ENCODE data around the gene PFDN6. TPM values are rescaled to one million over a fixed set of nuclear protein-coding genes. Genes with fewer than 3 reads are reported as not detected.

PFDN6 gene
- total RNA-seq, 1 experiment from 2014 or later: 85.8 TPM

- Mint-ChIP-seq H3K4me1 (no peaks in the 10 kb centered on the region), H3K4me3 (no peak overlapping the region; a peak in 1 of 5 replicates), H3K36me3 (ENCODE audit: insufficient read depth in 1 of 3, low read depth in 3 of 3) (peaks cover 2 to 12% (median 5%) of the 10 kb centered on the region in 3 experiments; a peak in 5 of 7 replicates), H3K27ac (no peak overlapping the region), H3K27me3 (ENCODE audit: low read depth) (no peaks in the 10 kb centered on the region; the same call in 1 of the 2 replicates), H3K9me3 (no peaks in the 10 kb centered on the region)
- Histone ChIP-seq H3K18ac (ENCODE audit: insufficient read length, low read depth, low read length) (no peak overlapping the region), H3K14ac (ENCODE audit: insufficient read depth, low read length) (no peak overlapping the region), H2AFZ (ENCODE audit: low read length) (no peak overlapping the region), H2BK5ac (ENCODE audit: insufficient read length, low read length) (no peak overlapping the region), H3K23me2 (ENCODE audit: insufficient read length, low read depth, low read length, poor library complexity, severe bottlenecking) (no peaks in the 10 kb centered on the region), H4K5ac (ENCODE audit: insufficient read length, low read depth, low read length) (no peak overlapping the region), H2BK120ac (ENCODE audit: low read depth, low read length, poor library complexity, severe bottlenecking) (no peak overlapping the region), H3K23ac (ENCODE audit: insufficient read length, low read depth, low read length) (no peak overlapping the region), H2BK12ac (ENCODE audit: insufficient read length, low read depth, low read length) (no peak overlapping the region), H4K8ac (replicated peaks; ENCODE audit: insufficient read length, low read depth, low read length) (no peak overlapping the region), H2AK5ac (ENCODE audit: insufficient read length, low read length) (no peak overlapping the region), H3K27ac (ENCODE audit: insufficient read length, low read depth, low read length) (no peak overlapping the region), H2BK20ac (ENCODE audit: low read depth, low read length, poor library complexity, severe bottlenecking) (no peak overlapping the region), H3K4me2 (ENCODE audit: insufficient read depth, insufficient read length, low read length) (no peak overlapping the region), H3K9ac (ENCODE audit: extremely low read depth, insufficient read length, low read length) (no peak overlapping the region), H3K9me3 (ENCODE audit: control insufficient read depth, low read depth, low read length) (no peaks in the 10 kb centered on the region), H3T11ph (ENCODE audit: low read length) (no peak overlapping the region), H3K56ac (ENCODE audit: insufficient read length, low read depth, low read length) (no peak overlapping the region), H3K4me1 (ENCODE audit: insufficient read depth, low read length) (no peaks in the 10 kb centered on the region), H3K27me3 (ENCODE audit: insufficient read depth, low read length) (no peaks in the 10 kb centered on the region), H3K79me1 (ENCODE audit: insufficient read depth, low read depth, low read length, poor library complexity, severe bottlenecking) (no peaks in the 10 kb centered on the region), H3K79me2 (ENCODE audit: insufficient read depth, low read length) (peaks cover 3% of the 10 kb centered on the region; the same call in 1 of the 2 replicates), H3K4ac (ENCODE audit: low read depth, low read length) (no peak overlapping the region), H4K20me1 (ENCODE audit: control insufficient read depth, insufficient read depth, insufficient read length) (no peaks in the 10 kb centered on the region), H4K91ac (ENCODE audit: insufficient read length, low read depth, low read length) (no peak overlapping the region), H2BK15ac (ENCODE audit: low read depth, low read length) (no peak overlapping the region)
- WGBS (ENCODE audit: extremely low coverage, insufficient read length, low lambda C conversion rate): no CpG with 5 or more reads among the region's 4 CpGs
- no peak for DNase-seq
- no peak for TF ChIP-seq CTCF (conservative IDR thresholded peaks at IDR 0.05)
Measured at GRCh38 chr6:33306356-33306755, 17.0 kb downstream of the PFDN6 start.

All from H9 (cell line).